Globus pallidus (tissue), 1 donor: ENCODE results near the gene MRFAP1.

Experiments used
- DNase-seq: peaks from one replicate; pipeline ENCODE4 v3.0.0-alpha.2; 2015; ENCODE audit warnings: low spot score

MRFAP1 gene

DNA sequence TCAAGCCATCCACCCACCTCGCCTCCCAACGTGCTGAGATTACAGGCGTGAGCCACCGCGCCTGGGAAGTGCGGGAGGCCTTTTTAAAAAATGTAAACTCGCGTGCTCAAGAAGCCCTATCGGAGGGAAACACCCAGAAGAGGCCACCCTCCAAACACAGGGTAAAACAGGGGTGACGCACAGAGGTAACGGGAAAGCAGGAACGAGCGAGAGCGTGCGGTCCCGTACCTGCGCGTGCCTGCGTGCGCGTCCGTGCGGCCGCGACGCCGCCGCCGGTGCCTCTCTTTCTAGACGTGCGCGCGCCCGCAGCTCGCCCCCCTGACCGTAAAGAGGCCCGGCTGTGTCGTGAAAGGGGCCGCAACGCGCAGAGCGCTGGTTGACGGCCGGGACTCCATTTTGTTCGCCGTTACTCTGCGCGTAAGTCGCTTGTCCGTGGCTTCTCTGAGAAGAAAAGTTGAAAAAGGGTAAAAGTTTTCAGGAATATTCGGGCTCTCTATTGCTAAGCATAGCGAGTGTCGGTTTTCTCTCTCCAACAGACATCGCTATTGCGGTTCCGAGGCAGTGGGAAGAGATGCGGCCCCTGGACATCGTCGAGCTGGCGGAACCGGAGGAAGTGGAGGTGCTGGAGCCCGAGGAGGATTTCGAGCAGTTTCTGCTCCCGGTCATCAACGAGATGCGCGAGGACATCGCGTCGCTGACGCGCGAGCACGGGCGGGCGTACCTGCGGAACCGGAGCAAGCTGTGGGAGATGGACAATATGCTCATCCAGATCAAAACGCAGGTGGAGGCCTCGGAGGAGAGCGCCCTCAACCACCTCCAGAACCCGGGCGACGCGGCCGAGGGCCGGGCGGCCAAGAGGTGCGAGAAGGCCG is at the start of gene MRFAP1:
Gene MRFAP1, plus strand, starts transcription at position 394 of the 872 bp plus-strand sequence. Its CDS starts 178 bp downstream, at position 572.
- peak; percentile 92 for DNase-seq

DNA sequence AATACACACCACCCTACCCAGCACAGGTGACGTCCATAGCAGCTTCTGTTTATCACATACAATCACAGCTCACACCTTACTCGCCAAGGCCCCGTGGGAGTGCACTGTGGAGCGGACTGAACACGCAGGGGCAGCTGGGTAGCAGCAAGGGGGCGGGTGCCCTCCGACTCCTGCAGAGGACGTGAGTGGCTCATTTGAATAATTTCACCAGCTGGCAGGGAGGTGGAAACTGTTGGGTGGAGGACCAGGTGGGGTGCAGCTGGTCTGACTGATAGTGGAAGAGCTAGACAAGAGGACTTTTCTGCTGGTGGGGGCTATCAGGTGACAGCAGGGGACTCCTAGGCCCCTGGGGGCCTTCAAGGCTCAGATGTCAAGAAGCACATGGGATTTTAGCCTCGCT is 49.2 kb upstream of the MRFAP1 start:
- DNase-seq = no peak

DNA sequence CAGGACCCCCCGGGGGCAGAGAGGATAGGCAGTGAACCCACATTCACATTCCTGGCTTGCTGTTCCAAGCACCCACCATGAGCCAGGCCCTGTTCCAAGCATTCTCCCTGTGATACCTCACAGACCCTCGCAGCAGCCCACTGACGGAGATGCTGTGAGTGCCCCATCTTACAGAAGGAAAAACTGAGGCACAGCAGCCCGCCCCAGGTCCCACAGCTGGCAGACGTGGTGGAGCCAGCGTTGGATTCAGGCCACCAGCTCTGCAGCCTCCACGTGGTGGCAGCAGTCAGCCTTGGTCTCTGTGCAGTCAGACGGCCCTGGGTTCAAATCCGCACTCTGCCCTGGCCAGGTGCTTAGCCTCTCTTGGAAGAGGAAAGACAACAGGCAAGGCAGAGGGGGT is 48.7 kb upstream of the MRFAP1 start:
- no peak for DNase-seq

DNA sequence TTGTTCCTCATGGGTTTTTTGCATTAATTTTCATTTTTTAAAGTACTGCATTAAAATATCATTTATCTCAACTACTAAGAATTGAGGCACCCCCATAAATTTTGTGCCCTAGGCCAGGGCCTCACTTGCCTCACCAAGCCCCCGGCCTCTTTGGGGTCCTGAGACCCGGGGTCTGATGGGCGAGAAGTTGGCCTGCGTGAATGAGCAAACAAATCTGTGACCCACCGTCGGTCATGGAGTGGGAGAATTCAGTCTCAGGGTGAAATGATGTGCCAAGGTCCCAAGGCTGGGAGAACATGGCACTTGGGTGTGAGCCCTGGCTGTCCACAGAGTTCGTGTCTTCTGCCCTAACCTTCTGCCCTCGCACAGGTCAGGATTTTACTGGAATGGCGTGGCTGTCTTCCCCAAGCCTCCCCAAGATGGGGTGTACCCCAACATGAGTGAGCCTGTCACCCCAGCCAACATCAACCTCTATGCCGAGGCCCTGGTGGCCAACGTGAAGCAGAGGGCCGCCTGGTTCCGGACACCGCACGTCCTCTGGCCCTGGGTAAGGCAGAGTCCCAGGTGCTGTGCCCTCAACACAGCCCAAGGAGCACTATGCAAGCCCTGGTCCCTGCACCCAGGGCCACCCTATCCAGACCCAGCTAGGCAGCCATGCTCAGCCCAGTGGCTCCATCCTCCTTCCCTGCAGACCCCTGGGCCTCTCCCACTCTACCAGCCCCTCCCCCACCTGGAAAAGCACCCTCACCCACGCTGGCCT is 47.5 kb upstream of the MRFAP1 start:
- DNase-seq = no peak

DNA sequence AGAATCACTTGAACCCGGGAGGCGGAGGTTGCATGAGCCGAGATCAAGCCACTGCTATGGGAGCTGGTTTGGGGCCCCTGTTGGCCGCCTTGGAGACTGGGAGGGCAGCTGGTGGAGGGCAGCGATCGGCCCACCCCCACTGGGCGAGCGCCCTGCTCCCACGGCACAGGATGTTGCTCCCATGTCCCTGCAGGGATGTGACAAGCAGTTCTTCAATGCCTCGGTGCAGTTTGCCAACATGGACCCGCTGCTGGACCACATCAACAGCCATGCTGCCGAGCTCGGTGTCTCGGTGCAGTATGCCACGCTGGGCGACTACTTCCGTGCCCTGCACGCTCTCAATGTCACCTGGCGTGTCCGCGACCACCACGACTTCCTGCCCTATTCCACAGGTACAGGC is 46.1 kb upstream of the MRFAP1 start:
- DNase-seq = no peak

DNA sequence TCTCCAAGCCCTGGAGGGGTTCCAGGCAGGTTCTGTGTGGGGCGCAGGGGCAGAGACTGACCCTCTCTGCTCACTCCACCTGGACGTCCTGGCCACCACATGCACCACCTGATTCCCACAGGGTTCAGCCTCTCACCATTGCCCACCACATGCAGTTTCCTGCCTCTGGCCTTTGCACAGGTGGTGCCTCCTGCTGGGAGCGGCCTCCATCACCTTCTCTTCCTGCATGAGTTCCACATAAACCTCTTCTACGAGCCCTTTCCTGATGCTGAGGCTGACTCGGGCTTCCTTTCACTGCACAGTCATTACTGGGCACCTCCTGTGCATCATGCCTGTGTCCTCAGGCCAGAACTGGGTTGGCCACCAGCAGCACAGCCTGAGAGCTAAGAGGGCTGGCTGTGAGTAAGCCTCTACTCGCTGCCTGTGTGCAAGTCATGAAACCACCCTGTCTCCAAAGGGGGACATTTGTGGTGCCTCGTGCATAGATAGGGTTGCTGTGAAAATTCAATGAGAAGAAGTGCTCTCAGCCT is 45.6 kb upstream of the MRFAP1 start:
- DNase-seq = no peak

DNA sequence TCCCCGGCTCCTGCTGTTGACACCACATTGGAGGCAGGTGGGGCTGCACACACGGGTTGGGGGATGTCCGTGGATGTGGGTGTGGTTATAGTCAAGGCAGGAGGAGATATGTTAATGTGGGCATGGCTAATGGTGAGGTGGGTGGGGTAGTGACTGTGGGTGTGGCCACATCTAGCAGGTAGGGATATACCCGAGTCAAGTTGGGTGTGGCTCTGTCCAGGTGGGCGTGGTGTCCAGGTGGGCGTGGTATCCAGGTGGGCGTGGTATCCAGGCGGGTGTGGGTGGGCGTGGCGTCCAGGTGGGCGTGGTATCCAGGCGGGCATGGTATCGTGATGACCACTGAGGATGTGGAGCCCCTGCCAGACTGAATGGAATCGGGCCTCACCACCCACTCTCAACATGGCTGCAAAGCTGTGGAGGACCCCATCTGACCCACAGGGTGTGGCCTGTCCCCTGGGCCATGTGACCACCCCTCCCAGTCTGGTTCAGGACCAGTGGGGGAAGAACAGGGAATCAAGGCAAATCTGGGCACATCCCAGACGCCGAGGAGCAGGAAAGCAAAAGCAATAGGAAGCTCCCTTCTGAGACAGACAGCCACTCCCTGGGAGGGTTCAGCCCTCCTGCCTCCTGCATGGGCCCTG is 44.5 kb upstream of the MRFAP1 start:
- DNase-seq = no peak

DNA sequence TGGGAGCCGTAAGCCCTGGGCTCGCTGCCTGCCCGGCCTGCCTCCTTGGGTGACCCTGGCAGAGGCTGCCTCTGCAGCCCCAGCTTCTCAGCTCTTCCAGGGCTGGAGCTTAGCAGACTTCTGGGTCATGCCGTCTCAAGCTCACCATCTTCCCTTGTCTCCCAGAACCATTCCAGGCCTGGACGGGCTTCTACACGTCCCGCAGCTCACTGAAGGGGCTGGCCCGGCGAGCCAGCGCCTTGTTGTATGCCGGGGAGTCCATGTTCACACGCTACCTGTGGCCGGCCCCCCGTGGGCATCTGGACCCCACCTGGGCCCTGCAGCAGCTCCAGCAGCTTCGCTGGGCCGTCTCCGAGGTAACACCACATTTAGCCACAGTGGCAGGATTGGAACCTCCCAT is 43.5 kb upstream of the MRFAP1 start:
- DNase-seq = no peak

DNA sequence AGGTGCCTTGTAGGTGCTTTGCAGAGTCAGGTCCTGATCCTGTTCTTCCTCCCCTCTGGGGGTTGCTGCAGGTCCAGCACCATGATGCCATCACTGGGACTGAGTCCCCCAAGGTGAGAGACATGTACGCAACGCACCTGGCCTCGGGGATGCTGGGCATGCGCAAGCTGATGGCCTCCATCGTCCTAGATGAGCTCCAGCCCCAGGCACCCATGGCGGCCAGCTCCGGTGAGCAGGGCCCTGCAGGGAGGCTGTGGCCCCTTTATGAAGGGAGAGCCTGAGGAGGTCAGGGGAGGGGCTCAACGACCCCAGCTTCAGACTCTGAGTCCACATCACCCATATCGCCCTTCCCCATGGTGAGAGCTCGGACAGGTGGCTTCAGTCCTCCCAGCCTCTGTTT is 42.4 kb upstream of the MRFAP1 start:
- DNase-seq = no peak

DNA sequence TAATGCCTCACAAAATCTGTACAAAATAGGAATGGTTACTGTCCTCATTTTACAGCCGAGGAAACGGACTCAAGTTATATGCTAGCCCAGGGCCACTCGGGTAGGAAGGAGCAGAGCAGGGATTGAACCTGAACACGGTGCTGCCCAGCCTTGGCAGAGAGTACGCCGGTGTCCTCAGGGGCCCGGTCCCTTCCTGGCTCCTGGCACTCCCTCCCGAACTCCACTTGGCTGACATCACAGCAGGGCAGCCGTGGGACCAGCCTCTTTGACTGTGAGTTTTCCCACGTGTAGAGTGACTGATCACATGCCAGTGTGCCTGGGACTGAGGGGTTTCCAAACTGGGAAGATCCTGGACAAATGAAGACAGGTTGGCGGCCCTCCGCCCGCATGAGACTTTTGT is 41.8 kb upstream of the MRFAP1 start:
- no peak for DNase-seq

DNA sequence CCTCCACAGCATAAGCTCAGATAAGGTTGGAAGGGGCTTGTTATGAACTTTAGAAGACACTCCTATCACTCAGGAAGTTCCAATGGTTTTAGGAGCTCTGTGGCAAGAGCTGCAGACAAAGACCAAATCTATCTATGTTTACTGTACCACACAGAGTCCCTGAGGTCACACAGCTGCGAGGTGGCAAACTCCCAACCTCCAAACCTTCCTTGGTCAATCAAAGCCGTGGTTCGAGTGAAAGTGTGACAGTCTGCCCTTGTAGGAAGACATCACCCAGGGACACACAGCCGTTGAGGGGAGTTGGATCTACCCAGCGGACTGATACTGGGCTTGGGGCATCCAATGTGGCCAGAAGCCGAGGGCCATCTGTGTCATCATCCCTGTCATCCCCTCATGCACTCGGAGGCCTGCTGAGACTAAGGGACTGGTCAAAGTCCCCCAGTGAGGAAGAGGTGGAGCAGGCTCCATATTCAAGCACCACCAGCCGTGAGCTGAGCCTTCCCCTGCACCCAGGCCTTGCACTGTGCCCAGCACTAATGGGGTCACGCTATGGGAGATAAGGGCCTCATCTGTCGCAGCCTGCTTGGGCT is 38.7 kb upstream of the MRFAP1 start:
- DNase-seq = no peak

DNA sequence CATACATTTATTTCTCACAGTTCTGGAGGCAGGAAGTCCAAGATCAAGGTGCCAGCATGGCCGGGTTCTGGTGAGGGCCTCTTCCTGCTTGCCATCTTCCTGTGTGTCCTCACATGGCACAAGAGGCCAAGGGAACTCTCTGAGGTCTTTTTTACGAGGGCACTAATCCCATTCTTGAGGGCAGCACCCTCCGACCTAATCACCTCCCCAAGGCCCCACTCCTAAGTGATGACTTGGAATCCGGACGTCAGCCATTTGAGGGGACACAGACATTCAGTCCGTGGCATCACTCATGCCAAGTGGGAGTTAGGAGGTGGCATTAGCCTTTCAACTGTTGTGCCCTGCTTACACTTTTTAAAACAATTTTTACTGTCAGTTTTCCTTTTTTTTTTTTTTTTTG is 38.2 kb upstream of the MRFAP1 start:
- DNase-seq = no peak

DNA sequence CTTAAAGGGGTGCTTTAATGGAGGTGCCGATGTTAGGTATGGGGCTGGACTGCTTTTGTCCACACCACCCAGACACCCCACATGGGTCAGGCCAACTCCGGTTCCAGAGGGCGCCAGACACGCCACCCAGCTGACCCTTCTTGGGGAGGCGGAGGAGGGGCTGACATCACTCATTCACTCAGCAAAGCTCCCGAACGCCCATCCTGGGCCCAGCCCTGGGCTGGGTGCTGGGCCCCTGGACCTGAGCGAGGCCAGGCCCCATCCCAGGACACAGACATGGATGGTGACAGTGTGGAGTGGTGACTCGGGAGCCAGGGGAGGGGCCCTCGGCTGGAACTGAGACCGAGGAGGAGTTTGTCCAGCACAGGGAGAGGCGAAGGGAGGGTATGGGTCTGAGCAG is 37.4 kb upstream of the MRFAP1 start:
- no peak for DNase-seq

DNA sequence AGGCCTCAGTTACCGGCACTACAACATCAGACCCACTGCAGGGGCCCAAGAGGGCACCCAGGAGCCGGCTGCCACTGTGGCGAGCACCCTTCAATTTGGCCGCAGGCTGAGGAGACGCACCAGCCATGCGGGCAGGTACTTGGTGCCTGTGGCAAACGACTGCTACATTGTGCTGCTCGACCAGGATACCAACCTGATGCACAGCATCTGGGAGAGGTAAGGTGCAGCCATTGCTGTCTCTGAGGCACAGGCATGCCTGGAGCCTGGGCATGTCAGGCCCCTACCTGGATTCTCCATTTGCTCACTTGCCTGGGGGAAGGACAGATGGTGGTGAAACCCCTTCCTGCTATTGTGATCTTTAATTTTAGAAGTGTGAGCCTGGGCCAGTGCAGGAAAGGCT is 35.4 kb upstream of the MRFAP1 start:
- DNase-seq = no peak

DNA sequence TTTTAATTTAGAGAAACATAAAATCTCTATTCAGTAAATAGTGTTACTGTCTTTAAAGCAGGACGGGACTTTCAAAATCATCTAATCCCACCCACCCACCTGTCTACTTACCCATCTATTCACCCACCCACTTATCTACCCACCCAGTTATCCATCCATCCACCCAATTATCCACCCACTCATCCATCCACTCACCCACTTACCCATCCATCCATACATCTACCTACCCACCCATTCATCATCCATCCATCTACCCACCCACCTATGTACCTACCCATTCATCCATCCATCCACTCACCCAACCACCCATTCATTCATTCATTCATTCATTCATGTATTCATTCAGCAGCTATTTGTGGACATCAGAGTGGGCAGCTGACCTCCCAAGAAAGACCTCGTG is 34.9 kb upstream of the MRFAP1 start:
- DNase-seq = no peak

DNA sequence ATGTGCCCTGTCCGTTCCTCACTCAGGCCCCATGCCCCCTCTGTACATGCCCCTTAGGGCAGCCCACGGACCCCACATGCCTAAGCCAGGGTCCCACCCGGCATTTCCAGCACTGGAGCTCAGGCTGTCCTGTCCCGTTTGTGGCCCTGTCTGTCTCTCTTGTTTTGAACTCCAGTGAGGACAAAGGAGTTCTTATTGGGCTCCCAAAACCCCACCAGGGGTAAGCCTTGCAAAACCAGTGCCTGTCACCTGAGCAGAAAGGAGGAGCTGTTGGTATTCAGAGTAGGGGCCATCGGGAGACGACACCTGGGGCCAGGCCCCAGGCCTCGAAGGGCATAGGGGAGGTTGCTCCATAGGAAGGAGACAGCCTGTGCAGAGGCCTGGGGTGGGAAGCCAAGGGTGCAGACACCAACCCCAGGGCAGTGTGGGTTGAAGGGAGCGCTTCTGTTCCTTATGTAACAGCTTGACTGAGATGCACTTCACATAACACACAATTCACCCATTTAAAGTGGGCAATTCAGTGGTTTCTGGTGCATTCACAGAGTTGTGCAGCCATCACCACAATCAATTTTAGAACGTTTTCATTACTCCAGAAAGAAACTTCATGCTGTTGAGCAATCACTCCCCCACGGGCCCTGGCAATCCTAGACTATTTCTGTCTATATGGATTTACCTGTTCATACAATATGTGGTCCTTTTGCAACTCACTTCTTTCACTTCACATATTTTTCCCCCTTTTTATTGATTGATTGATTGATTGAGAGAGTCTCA is 33.8 kb upstream of the MRFAP1 start:
- no peak for DNase-seq

DNA sequence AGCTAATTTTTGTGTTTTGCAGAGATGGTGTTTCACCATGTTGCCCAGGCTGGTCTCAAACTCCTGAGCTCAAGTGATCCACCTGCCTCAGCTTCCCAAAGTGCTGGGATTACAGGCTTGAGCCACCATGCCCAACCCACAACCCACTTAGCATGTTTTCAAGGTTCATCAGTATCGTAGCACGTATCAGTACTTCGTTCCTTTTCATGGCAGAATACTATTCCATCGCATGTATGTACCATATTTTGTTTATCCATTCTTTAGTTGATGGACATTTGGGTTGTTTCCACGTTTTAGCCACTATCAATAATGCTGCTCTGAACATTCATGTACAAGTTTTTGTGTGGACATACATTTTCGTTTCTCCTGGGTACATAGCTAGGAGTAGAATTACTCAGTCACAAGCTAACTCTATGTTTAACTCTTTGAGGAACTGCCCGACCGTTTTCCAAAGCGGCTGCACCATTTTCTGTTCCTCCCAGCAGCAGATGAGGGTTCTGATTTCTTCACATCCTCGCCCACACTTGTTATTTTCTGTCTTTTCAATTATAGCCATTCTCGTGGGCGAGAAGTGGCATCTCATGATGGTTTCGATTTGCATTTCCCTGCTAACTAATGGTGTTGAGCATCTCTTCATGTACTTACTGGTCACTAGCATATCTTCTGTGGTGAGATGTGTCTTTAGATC is 33.0 kb upstream of the MRFAP1 start:
- DNase-seq = no peak

DNA sequence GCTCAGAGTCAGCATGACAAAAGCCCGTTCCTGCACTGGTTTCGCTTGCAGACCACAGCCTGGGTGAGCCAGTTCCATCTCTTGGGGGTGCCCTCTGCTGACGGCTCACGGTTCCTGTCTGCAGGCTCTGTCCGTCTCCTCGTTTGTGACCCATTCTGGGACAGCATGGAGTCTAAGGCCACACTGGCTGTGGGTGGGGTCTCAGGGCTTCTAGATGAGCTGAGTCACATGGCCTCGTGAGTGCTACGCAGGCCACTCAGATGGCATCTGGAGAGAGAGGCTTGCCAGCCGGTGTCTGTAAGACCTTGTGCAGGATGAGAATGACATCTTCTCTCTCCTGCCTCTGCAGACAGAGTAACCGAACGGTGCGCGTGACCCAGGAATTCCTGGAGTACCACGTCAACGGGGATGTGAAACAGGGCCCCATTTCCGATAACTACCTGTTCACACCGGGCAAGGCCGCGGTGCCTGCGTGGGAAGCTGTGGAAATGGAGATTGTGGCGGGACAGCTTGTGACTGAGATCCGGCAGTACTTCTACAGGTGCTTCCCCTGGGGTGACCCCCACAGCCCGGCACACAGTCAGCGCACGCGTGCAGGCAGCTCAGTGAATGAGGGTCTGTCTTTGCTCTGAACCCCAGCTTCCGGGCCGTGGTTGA is 31.6 kb upstream of the MRFAP1 start:
- no peak for DNase-seq

DNA sequence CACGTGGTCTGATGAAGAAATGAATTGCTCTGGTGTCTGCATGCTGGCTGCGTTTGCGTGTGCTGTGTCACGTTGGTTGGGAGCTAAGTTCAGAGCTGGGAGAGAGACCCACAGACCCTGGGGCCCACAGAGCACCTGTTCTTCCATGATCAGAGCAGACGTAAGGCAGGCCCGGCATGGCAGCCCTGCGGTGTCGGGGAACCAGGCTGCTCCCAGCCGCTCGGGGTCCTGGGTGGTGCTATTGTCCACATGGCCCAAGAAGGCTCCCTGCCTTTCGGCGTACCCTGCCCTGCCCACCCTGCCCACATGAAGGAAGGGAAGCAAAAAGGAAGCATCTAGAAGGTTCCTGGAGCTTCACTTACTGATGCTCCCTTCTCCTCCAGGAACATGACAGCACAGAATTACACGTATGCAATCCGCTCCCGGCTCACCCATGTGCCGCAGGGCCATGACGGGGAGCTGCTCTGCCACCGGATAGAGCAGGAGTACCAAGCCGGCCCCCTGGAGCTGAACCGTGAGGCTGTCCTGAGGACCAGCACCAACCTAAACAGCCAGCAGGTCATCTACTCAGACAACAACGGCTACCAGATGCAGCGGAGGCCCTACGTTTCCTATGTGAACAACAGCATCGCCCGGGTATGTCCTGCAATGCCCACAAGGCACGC is 30.9 kb upstream of the MRFAP1 start:
- no peak for DNase-seq
